NCI-H1092 (cell line): ENCODE data around the gene CEACAM19.
"Not testable (repeated sequence)": the region's sequence is repeated elsewhere in the genome, so short reads cannot be mapped to it uniquely, and the experiment has no call there.

Experiments used
- DNase-seq: peaks from one replicate; lab custom pipeline; 2025; lab: John Stamatoyannopoulos, UW

The CEACAM19 gene

GRCh38 chr19:44701228-44701627, 29.9 kb downstream of the CEACAM19 start:
- DNase-seq: no peak

GRCh38 chr19:44702551-44703176, 31.4 kb downstream of the CEACAM19 start:
- DNase-seq: no peak

GRCh38 chr19:44703336-44704078, 32.2 kb downstream of the CEACAM19 start:
- no peak for DNase-seq

- DNase-seq: no peak
Observed at GRCh38 chr19:44704982-44705381, 33.7 kb downstream of the CEACAM19 start.

- no peak for DNase-seq
Observed at GRCh38 chr19:44705502-44706010, 34.3 kb downstream of the CEACAM19 start.

- DNase-seq: no peak
Observed at GRCh38 chr19:44706506-44707236, 35.4 kb downstream of the CEACAM19 start.

GRCh38 chr19:44707794-44708193, 36.5 kb downstream of the CEACAM19 start:
- no peak for DNase-seq

GRCh38 chr19:44708940-44709339, 37.7 kb downstream of the CEACAM19 start:
- DNase-seq: no peak

GRCh38 chr19:44709434-44710266, 38.4 kb downstream of the CEACAM19 start:
- not testable (repeated sequence) for DNase-seq

GRCh38 chr19:44710483-44710882, 39.2 kb downstream of the CEACAM19 start:
- no peak for DNase-seq

GRCh38 chr19:44712864-44713515, 41.7 kb downstream of the CEACAM19 start:
- no peak for DNase-seq

GRCh38 chr19:44714597-44715169, 43.4 kb downstream of the CEACAM19 start:
- DNase-seq: no peak

- no peak for DNase-seq
Observed at GRCh38 chr19:44717603-44718002, 46.3 kb downstream of the CEACAM19 start.

- DNase-seq: no peak
Observed at GRCh38 chr19:44718441-44719261, 47.4 kb downstream of the CEACAM19 start.

GRCh38 chr19:44719262-44719701, 48.0 kb downstream of the CEACAM19 start:
- no peak for DNase-seq

GRCh38 chr19:44720396-44720795, 49.1 kb downstream of the CEACAM19 start:
- not testable (repeated sequence) for DNase-seq

- no peak for DNase-seq
Observed at GRCh38 chr19:44720945-44721344, 49.7 kb downstream of the CEACAM19 start.

GRCh38 chr19:44721369-44721768, 50.1 kb downstream of the CEACAM19 start:
- not testable (repeated sequence) for DNase-seq

- no peak for DNase-seq
Observed at GRCh38 chr19:44722131-44723121, 51.1 kb downstream of the CEACAM19 start.
